Measurements from ENCODE around the gene EP300. TPM values are rescaled to one million over a fixed set of nuclear protein-coding genes. Genes with fewer than 3 reads are reported as not detected.
"Not testable (repeated sequence)": the region's sequence is repeated elsewhere in the genome, so short reads cannot be mapped to it uniquely, and the experiment has no call there.

The EP300 gene
- total RNA-seq, 1 donor: 202 TPM

- Histone ChIP-seq H3K27me3 (ENCODE audit: insufficient read depth, low read length) (no peaks in the 10 kb centered on the region), H3K9me3 (ENCODE audit: low read depth, low read length) (no peaks in the 10 kb centered on the region), H3K4me1 (ENCODE audit: insufficient read depth, low read length) (no peaks in the 10 kb centered on the region), H3K4me3 (ENCODE audit: low read length) (no peak overlapping the region)
These were observed 64.7 kb downstream of the EP300 start for GRCh38 chr22:41157083-41157482.

- no peak overlapping the region for H3K4me3 ChIP-seq (ENCODE audit: low read length)
- no peaks in the 10 kb centered on the region for H3K4me1 ChIP-seq (ENCODE audit: insufficient read depth, low read length)
- no peaks in the 10 kb centered on the region for H3K27me3 ChIP-seq (ENCODE audit: insufficient read depth, low read length)
- H3K9me3 ChIP-seq (ENCODE audit: low read depth, low read length): no peaks in the 10 kb centered on the region
These were observed 76.8 kb downstream of the EP300 start for GRCh38 chr22:41169157-41169556.

GRCh38 chr22:41171996-41172395, 79.6 kb downstream of the EP300 start:
- no peaks in the 10 kb centered on the region for H3K4me1 ChIP-seq (ENCODE audit: insufficient read depth, low read length)
- H3K9me3 ChIP-seq (ENCODE audit: low read depth, low read length): no peaks in the 10 kb centered on the region
- H3K4me3 ChIP-seq (ENCODE audit: low read length): no peak overlapping the region
- H3K27me3 ChIP-seq (ENCODE audit: insufficient read depth, low read length): no peaks in the 10 kb centered on the region

GRCh38 chr22:41175546-41175945, 83.2 kb downstream of the EP300 start:
- no peaks in the 10 kb centered on the region for H3K9me3 ChIP-seq (ENCODE audit: low read depth, low read length)
- no peaks in the 10 kb centered on the region for H3K27me3 ChIP-seq (ENCODE audit: insufficient read depth, low read length)
- no peak overlapping the region for H3K4me3 ChIP-seq (ENCODE audit: low read length)
- no peaks in the 10 kb centered on the region for H3K4me1 ChIP-seq (ENCODE audit: insufficient read depth, low read length)

GRCh38 chr22:41177040-41177621, 84.7 kb downstream of the EP300 start:
- Histone ChIP-seq H3K27me3 (ENCODE audit: insufficient read depth, low read length) (no peaks in the 10 kb centered on the region), H3K4me1 (ENCODE audit: insufficient read depth, low read length) (no peaks in the 10 kb centered on the region)

GRCh38 chr22:41177622-41178424, 85.4 kb downstream of the EP300 start:
- Histone ChIP-seq H3K4me1 (ENCODE audit: insufficient read depth, low read length) (no peaks in the 10 kb centered on the region), H3K4me3 (ENCODE audit: low read length) (no peak overlapping the region), H3K27me3 (ENCODE audit: insufficient read depth, low read length) (no peaks in the 10 kb centered on the region), H3K9me3 (ENCODE audit: low read depth, low read length) (no peaks in the 10 kb centered on the region)

More at GRCh38 chr22:41177040-41177621, 84.7 kb downstream of the EP300 start:
- H3K9me3 ChIP-seq (ENCODE audit: low read depth, low read length): no peaks in the 10 kb centered on the region
- no peak overlapping the region for H3K4me3 ChIP-seq (ENCODE audit: low read length)

- Histone ChIP-seq H3K27me3 (ENCODE audit: insufficient read depth, low read length) (no peaks in the 10 kb centered on the region), H3K9me3 (ENCODE audit: low read depth, low read length) (no peaks in the 10 kb centered on the region), H3K4me3 (ENCODE audit: low read length) (no peak overlapping the region), H3K4me1 (ENCODE audit: insufficient read depth, low read length) (no peaks in the 10 kb centered on the region)
These were observed 86.1 kb downstream of the EP300 start for GRCh38 chr22:41178425-41178975.

- not testable (repeated sequence) for H3K4me3 ChIP-seq (ENCODE audit: low read length); H3K9me3 ChIP-seq (ENCODE audit: low read depth, low read length); H3K27me3 ChIP-seq (ENCODE audit: insufficient read depth, low read length)
These were observed 88.0 kb downstream of the EP300 start for GRCh38 chr22:41180362-41180761.

GRCh38 chr22:41180926-41181325, 88.5 kb downstream of the EP300 start:
- Histone ChIP-seq H3K9me3 (ENCODE audit: low read depth, low read length) (no peaks in the 10 kb centered on the region), H3K4me1 (ENCODE audit: insufficient read depth, low read length) (no peaks in the 10 kb centered on the region), H3K27me3 (ENCODE audit: insufficient read depth, low read length) (no peaks in the 10 kb centered on the region), H3K4me3 (ENCODE audit: low read length) (no peak overlapping the region)

More at GRCh38 chr22:41180362-41180761, 88.0 kb downstream of the EP300 start:
- not testable (repeated sequence) for H3K4me1 ChIP-seq (ENCODE audit: insufficient read depth, low read length)

- Histone ChIP-seq H3K4me1 (ENCODE audit: insufficient read depth, low read length) (no peaks in the 10 kb centered on the region), H3K9me3 (ENCODE audit: low read depth, low read length) (no peaks in the 10 kb centered on the region), H3K27me3 (ENCODE audit: insufficient read depth, low read length) (no peaks in the 10 kb centered on the region), H3K4me3 (ENCODE audit: low read length) (no peak overlapping the region)
These were observed 89.2 kb downstream of the EP300 start for GRCh38 chr22:41181349-41182241.

GRCh38 chr22:41184679-41185078, 92.3 kb downstream of the EP300 start:
- Histone ChIP-seq H3K27me3 (ENCODE audit: insufficient read depth, low read length) (no peaks in the 10 kb centered on the region), H3K4me3 (ENCODE audit: low read length) (no peak overlapping the region), H3K9me3 (ENCODE audit: low read depth, low read length) (no peaks in the 10 kb centered on the region), H3K4me1 (ENCODE audit: insufficient read depth, low read length) (no peaks in the 10 kb centered on the region)

- Histone ChIP-seq H3K27me3 (ENCODE audit: insufficient read depth, low read length) (no peaks in the 10 kb centered on the region), H3K4me3 (ENCODE audit: low read length) (no peak overlapping the region), H3K4me1 (ENCODE audit: insufficient read depth, low read length) (no peaks in the 10 kb centered on the region), H3K9me3 (ENCODE audit: low read depth, low read length) (no peaks in the 10 kb centered on the region)
These were observed 99.1 kb downstream of the EP300 start for GRCh38 chr22:41191467-41191866.

- Histone ChIP-seq H3K9me3 (ENCODE audit: low read depth, low read length) (no peaks in the 10 kb centered on the region), H3K27me3 (ENCODE audit: insufficient read depth, low read length) (no peaks in the 10 kb centered on the region), H3K4me1 (ENCODE audit: insufficient read depth, low read length) (peaks cover 18% of the 10 kb centered on the region), H3K4me3 (ENCODE audit: low read length) (no peak overlapping the region)
These were observed 101.4 kb downstream of the EP300 start for GRCh38 chr22:41193829-41194228.

GRCh38 chr22:41197038-41197972, 104.9 kb downstream of the EP300 start:
- H3K4me3 ChIP-seq (ENCODE audit: low read length): peak overlapping the region; percentile 60
- no peaks in the 10 kb centered on the region for H3K27me3 ChIP-seq (ENCODE audit: insufficient read depth, low read length)
- peaks cover 18% of the 10 kb centered on the region for H3K4me1 ChIP-seq (ENCODE audit: insufficient read depth, low read length)
- no peaks in the 10 kb centered on the region for H3K9me3 ChIP-seq (ENCODE audit: low read depth, low read length)

Data from mononuclear cell (primary cell).